Esophagus (tissue), 2 donors: ENCODE data around the gene PRSS35. TPM values are rescaled to one million over a fixed set of nuclear protein-coding genes. Genes with fewer than 3 reads are reported as not detected.
"Not testable (repeated sequence)": the region's sequence is repeated elsewhere in the genome, so short reads cannot be mapped to it uniquely, and the experiment has no call there.

ENCODE experiments used
- H3K27ac ChIP-seq, 2 donors: one replicate each; pipeline ENCODE4 v1.5.1; 2013; ENCODE audit warnings: low read depth in 2 of 2, mild to moderate bottlenecking in 2 of 2, inconsistent platforms in 1 of 2, low read length in 1 of 2, moderate library complexity in 1 of 2
- H3K27me3 ChIP-seq, 2 donors: one replicate each; pipeline ENCODE4 v1.6.1; 2013; ENCODE audit warnings: low read length in 2 of 2, control low read depth in 1 of 2, mild to moderate bottlenecking in 1 of 2; ENCODE audit not compliant: insufficient read depth in 2 of 2, control insufficient read depth in 1 of 2
- H3K36me3 ChIP-seq, 2 donors: one replicate each; pipeline ENCODE4 v1.6.1; 2013; ENCODE audit warnings: low read length in 1 of 2; ENCODE audit not compliant: control insufficient read depth in 2 of 2, insufficient read depth in 2 of 2
- H3K4me1 ChIP-seq, 2 donors: one replicate each; pipeline ENCODE4 v1.6.1; 2013; ENCODE audit warnings: low read length in 1 of 2; ENCODE audit not compliant: control insufficient read depth in 2 of 2, insufficient read depth in 2 of 2
- H3K4me3 ChIP-seq, 2 donors: one replicate each; pipeline ENCODE4 v1.5.1; 2013; ENCODE audit warnings: low read length in 2 of 2, mild to moderate bottlenecking in 2 of 2, low read depth in 1 of 2, moderate library complexity in 1 of 2
- H3K9me3 ChIP-seq, 2 donors: one replicate each; pipeline ENCODE4 v1.6.1; 2013; ENCODE audit warnings: mild to moderate bottlenecking in 2 of 2, low read depth in 1 of 2, low read length in 1 of 2, moderate library complexity in 1 of 2; ENCODE audit not compliant: control insufficient read depth in 2 of 2, insufficient read depth in 1 of 2
- WGBS, 2 donors: extraction: QIAGEN DNeasy Blood & Tissue Kit; methylation state at CpG; one replicate each; pipeline ENCODE4 v1.1.7; 2013; 5-methylcytosine and 5-hydroxymethylcytosine counted together
- polyA plus RNA-seq, 2 donors: library from polyadenylated mRNA; stranded (reverse); fragments of 200-250 nt; gene quantifications; one replicate each; pipeline ENCODE4 v1.2.3, GENCODE V29; 2013
- donor health status: healthy with polysubstance abuse.
- donor health status: Bipolar disorder and iron deficiency.

PRSS35 gene
- polyA plus RNA-seq, 2 donors: 0.02 TPM; not detected in 1

DNA sequence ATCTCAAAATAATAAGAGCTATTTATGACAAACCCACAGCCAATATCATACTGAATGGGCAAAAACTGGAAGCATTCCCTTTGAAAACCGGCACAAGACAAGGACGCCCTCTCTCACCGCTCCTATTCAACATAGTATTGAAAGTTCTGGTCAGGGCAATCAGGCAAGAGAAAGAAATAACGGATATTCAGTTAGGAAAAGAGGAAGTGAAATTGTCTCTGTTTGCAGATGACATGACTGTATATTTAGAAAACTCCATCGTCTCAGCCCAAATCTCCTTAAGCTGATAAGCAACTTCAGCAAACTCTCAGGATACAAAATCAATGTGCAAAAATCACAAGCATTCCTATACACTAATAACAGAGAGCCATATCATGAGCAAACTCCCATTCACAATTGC is 38.1 kb downstream of the PRSS35 start:
- H3K9me3 ChIP-seq, H3K27ac ChIP-seq, H3K36me3 ChIP-seq, H3K27me3 ChIP-seq, H3K4me1 ChIP-seq, H3K4me3 ChIP-seq: not testable (repeated sequence)
- 64 to 65% methylated on average over 5 of the region's 5 CpGs for WGBS, 2 donors

DNA sequence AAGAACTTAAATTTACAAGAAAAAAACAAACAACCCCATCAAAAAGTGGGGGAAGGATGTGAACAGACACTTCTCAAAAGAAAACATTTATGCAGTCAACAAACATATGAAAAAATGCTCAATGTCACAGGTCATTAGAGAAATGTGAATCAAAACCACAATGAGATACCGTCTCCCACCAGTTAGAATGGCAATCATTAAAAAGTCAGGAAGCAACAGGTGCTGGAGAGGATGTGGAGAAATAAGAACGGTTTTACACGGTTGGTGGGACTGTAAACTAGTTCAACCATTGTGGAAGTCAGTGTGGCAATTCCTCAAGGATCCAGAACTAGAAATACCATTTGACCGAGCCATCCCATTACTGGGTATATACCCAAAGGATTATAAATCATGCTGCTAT is 39.4 kb downstream of the PRSS35 start:
- 89 to 90% methylated on average over 4 of the region's 4 CpGs for WGBS, 2 donors
- not testable (repeated sequence) for H3K27ac ChIP-seq, H3K27me3 ChIP-seq, H3K36me3 ChIP-seq, H3K4me1 ChIP-seq, H3K9me3 ChIP-seq, H3K4me3 ChIP-seq

DNA sequence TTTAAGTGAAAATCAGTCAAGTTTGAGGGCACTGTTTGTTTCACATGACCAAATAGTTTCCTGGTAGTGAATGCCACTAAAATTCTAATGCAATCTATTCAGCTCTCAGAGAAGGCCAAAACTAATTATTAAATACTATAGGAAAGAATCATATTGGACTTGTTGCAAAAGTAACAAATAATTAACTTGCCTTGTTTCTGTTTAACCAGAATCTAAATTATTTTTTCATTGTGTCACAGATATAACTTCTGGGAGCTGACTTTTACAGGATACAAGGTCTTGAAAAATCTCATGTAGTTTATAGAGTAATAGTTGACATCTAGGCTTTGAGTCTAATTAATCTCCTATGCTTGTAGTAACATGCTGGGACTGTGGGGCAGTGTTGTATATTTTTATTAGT is 44.5 kb downstream of the PRSS35 start:
- no peak overlapping the region for H3K27ac ChIP-seq
- H3K27me3 ChIP-seq: no peaks in the 10 kb centered on the region
- H3K36me3 ChIP-seq: no peaks in the 10 kb centered on the region
- H3K4me3 ChIP-seq: no peak overlapping the region
- H3K4me1 ChIP-seq: no peaks in the 10 kb centered on the region
- no peaks in the 10 kb centered on the region for H3K9me3 ChIP-seq

DNA sequence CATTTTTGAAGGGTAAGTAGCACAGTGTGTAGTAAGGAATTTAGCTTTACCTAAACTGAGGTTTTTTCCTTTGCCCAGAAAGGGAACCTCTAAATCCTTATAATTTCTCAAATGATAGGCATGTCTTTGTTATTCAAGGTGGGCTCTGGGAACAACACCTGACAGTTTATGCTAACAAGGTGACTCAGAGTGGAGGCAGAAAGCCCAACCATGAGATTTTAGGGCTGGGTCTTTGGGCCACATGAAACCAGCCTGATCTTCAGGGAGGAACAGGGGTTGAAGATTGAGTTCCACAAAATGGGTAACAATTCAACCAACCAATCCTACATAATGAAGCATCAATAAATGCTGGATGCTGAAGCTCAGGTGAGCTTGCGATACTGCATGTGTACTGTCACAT is 46.6 kb downstream of the PRSS35 start:
- Histone ChIP-seq H3K4me1 (no peaks in the 10 kb centered on the region), H3K36me3 (no peaks in the 10 kb centered on the region), H3K4me3 (no peak overlapping the region), H3K27ac (no peak overlapping the region), H3K9me3 (no peaks in the 10 kb centered on the region), H3K27me3 (no peaks in the 10 kb centered on the region)
- 92 to 95% methylated on average over 1 of the region's 1 CpG for WGBS, 2 donors

DNA sequence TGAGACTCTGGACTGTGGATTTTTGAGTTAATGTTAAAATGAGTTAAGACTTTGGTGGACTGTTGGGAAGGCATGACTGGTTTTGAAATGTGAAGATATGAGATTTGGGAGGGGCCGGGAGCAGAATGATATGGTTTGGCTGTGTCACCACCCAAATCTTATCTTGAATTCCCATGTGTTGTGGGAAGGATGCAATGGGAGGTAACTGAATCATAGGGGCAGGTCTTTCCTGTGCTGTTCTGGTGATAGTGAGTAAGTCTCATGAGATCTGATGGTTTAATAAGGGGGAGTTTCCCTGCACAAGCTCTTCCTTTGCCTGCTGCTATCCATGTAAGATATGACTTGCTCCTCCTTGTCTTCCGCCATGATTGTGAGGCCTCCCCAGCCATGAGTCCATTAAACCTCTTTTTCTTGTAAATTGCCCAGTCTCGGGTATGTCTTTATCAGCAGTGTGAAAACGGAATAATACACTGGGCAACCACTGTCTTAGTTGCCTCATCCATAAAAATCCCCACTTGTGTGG is 59.4 kb downstream of the PRSS35 start:
- not testable (repeated sequence) for H3K27me3 ChIP-seq, H3K36me3 ChIP-seq, H3K27ac ChIP-seq, H3K9me3 ChIP-seq, H3K4me3 ChIP-seq, H3K4me1 ChIP-seq
- WGBS, 2 donors: 77 to 91% methylated on average over 4 of the region's 4 CpGs

DNA sequence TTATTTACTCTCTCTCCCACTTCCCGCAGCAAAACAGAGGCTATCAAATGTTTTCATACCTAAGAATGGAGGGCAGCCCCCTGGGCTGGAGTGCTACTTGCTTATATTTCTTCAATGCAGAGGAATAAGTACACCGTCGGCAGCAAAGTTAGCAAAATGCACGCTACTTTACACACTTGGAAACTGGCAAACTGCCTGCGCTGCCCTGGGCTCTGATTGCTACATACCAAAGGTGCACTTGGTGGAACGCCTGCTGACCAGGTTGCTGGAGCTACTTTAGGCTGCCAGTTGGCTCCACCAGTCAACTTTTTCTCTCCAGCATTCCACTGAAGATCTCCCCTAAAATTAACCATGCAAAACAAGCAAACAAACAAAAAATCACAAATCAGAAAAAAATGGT is 62.4 kb downstream of the PRSS35 start:
- Histone ChIP-seq H3K27ac (no peak overlapping the region), H3K27me3 (no peaks in the 10 kb centered on the region), H3K36me3 (no peaks in the 10 kb centered on the region), H3K4me3 (no peak overlapping the region), H3K4me1 (no peaks in the 10 kb centered on the region), H3K9me3 (no peaks in the 10 kb centered on the region)
- 66 to 73% methylated on average over 6 of the region's 6 CpGs for WGBS, 2 donors

Other genes starting within 250 kb of the PRSS35 start
- 10 to 100 TPM; 17.4 to 19.2 TPM for gene ME1, start 81.5 kb upstream of the PRSS35 start, polyA plus RNA-seq
- gene SNAP91, start 196.6 kb downstream of the PRSS35 start, polyA plus RNA-seq: under 1 TPM; 0.04 to 0.05 TPM